Common myeloid progenitor, CD34-positive (primary cell): ENCODE data around the gene PRM3.

Experiments used
- CTCF ChIA-PET: fragments of 350-600 bp; sonication (Branson Sonifier 250); formaldehyde crosslinking; loops from one replicate; lab custom pipeline; 2021; ENCODE audit warnings: antibody characterized with exemption; lab: Charles Lee
- POLR2A ChIA-PET: fragments of 350-600 bp; sonication (Branson Sonifier 250); formaldehyde crosslinking; loops from one replicate; lab custom pipeline; 2021; ENCODE audit warnings: antibody characterized with exemption; lab: Charles Lee
- DNase-seq, 3 donors: peaks; one replicate each; pipeline versions ENCODE4 v3.0.0 to v3.0.0-alpha.2; 2013
- H3K27ac ChIP-seq, 2 experiments: 1 replicate in 1 of 2; 2 replicates in 1 of 2; pipeline ENCODE4 v1.7.0; 2013; ENCODE audit warnings: inconsistent platforms in 2 of 2, low read length in 2 of 2, mild to moderate bottlenecking in 2 of 2, low read depth in 1 of 2, moderate library complexity in 1 of 2; ENCODE audit not compliant: severe bottlenecking in 2 of 2, insufficient read depth in 1 of 2, poor library complexity in 1 of 2
- H3K27me3 ChIP-seq, 5 experiments: replicated peaks in 2 of 5; 1 replicate in 3 of 5; 2 replicates in 2 of 5; pipeline versions ENCODE4 v1.6.1 to v1.7.0; 2013; ENCODE audit warnings: low read length in 4 of 5, mild to moderate bottlenecking in 2 of 5, moderate library complexity in 2 of 5, inconsistent platforms in 1 of 5; ENCODE audit not compliant: insufficient read depth in 5 of 5, control insufficient read depth in 4 of 5
- H3K36me3 ChIP-seq, 4 experiments: 1 replicate in 2 of 4; 2 replicates in 2 of 4; pipeline versions ENCODE4 v1.6.1 to v1.7.0; 2013; ENCODE audit warnings: low read length in 3 of 4, control low read depth in 1 of 4, mild to moderate bottlenecking in 1 of 4; ENCODE audit not compliant: control insufficient read depth in 4 of 4, insufficient read depth in 4 of 4
- H3K4me1 ChIP-seq, 4 experiments: 1 replicate in 3 of 4; 2 replicates in 1 of 4; pipeline versions ENCODE4 v1.6.1 to v1.7.1; 2013; ENCODE audit warnings: low read length in 3 of 4, mild to moderate bottlenecking in 3 of 4, control low read depth in 1 of 4, inconsistent platforms in 1 of 4, moderate library complexity in 1 of 4; ENCODE audit not compliant: control insufficient read depth in 4 of 4, insufficient read depth in 4 of 4; ENCODE audit errors: control extremely low read depth in 1 of 4
- H3K4me3 ChIP-seq, 7 experiments: 1 replicate in 4 of 7; 2 replicates in 3 of 7; pipeline versions ENCODE4 v1.5.1 to v1.7.0; 2013; ENCODE audit warnings: mild to moderate bottlenecking in 7 of 7, low read length in 6 of 7, moderate library complexity in 6 of 7, inconsistent platforms in 2 of 7, low read depth in 2 of 7, control low read depth in 1 of 7; ENCODE audit not compliant: insufficient read depth in 4 of 7, control insufficient read depth in 1 of 7; ENCODE audit errors: extremely low read depth in 1 of 7
- H3K9me3 ChIP-seq, 5 experiments: 1 replicate in 4 of 5; 2 replicates in 1 of 5; pipeline versions ENCODE4 v1.6.1 to v1.7.1; 2013; ENCODE audit warnings: low read length in 4 of 5, mild to moderate bottlenecking in 2 of 5, inconsistent platforms in 1 of 5, low read depth in 1 of 5, moderate library complexity in 1 of 5; ENCODE audit not compliant: control insufficient read depth in 4 of 5, insufficient read depth in 2 of 5; ENCODE audit errors: control extremely low read depth in 1 of 5
- WGBS: methylation state at CpG from one replicate; pipeline ENCODE4 v1.1.5; 2013; ENCODE audit not compliant: insufficient coverage; 5-methylcytosine and 5-hydroxymethylcytosine counted together

Gene PRM3

DNA sequence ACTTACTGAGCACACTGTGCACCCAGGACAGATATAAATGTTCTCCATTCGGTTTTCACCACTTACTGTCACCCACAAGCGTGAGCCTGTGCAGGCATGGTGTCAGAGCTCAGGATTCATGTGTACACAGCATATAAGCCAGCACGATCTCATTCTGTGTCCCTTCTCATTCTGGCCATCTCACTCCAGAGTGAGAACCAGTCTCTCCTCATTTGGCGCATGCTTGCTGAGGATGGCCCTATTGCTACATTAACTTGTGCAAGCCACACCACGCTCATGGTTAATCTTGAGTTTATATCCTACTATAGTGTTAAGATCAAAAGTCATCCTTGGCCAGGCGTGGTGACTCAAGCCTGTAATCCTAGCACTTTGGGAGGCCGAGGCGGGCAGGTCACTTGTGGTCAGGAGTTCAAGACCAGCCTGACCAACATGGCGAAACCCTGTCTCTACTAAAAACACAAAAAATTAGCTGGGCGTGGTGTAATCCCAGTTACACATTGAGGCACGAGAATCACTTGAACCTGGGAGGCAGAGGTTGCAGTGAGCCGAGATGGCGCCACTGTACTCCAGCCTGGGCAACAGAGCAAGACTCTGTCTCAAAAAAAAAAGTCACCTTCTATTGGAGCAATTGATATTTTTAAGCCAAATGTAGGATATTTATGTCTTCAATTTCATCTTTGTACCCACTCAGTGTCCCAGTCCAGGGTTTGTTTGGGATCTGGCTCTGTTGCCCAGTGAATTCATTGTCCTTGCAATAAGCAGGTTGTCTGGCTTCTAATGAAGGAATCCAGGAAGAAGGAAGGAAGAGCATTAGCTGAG lies 38.3 kb downstream of the PRM3 start:
- no peak for DNase-seq
- H3K9me3 ChIP-seq: no peaks in the 10 kb centered on the region
- H3K27ac ChIP-seq: no peak overlapping the region
- ChIA-PET POLR2A (interaction anchor here (0.7 to 1.2 kb wide), 2 partner anchors 21 to 123 kb away, joined by 4 to 6 read pairs; partner anchors contain the start of gene SOCS1), CTCF (interaction anchor here (0.8 to 2.0 kb wide), 5 partner anchors 20 to 123 kb away, joined by 3 to 7 read pairs (median 3); partner anchors contain the start of gene SOCS1)
- no peaks in the 10 kb centered on the region for H3K27me3 ChIP-seq
- H3K4me1 ChIP-seq: peaks cover 4 to 77% (median 43%) of the 10 kb centered on the region in 4 experiments
- no peaks in the 10 kb centered on the region for H3K36me3 ChIP-seq
- WGBS: 98% methylated on average over 11 of the region's 13 CpGs
- no peak overlapping the region for H3K4me3 ChIP-seq

DNA sequence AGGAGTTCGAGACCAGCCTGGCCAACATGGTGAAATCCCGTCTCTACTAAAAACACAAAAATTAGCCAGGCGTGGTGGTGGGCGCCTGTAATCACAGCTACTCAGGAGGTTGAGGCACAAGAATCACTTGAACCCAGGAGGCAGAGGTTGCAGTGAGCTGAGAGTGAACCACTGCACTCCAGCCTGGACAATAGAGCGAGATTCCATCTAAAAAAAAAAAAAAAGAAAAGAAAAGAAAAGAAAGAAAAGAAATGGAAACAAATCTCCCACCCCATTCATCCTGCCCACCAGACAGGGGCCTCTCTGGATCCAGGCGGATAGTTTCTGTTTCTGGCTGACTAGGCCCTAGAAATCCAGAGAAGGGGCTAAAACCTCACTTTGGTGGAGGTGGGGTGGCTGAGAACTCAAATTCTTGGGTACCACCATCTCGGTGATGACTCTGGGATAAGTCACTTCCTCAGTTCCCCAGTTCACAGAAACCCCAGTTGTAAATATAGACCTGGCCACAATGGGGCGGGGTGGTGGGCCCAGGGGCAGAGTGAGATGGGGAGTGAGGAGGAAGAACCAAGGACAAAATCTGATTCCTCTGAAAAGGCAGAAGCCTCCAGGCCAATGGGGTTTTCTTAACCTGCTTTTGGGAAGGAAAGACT lies 39.6 kb downstream of the PRM3 start:
- no CpG with 5 or more reads among the region's 8 CpGs for WGBS

GRCh38 chr16:11232852-11233726 lies 40.3 kb downstream of the PRM3 start:
- 3% methylated on average over 31 of the region's 35 CpGs for WGBS
- Histone ChIP-seq H3K4me3 (peak overlapping the region in 3 of 7 experiments; percentile 26 to 57 (median 29)), H3K36me3 (no peaks in the 10 kb centered on the region), H3K9me3 (no peaks in the 10 kb centered on the region), H3K27ac (peak overlapping the region in 1 of 2 experiments; percentile 77), H3K4me1 (peaks cover 4 to 79% (median 43%) of the 10 kb centered on the region in 4 experiments), H3K27me3 (no peaks in the 10 kb centered on the region)
- ChIA-PET POLR2A (interaction anchor here (1.0 to 1.5 kb wide), 2 partner anchors 9 to 22 kb away, joined by 3 to 8 read pairs; partner anchors contain the start of gene SOCS1), CTCF (interaction anchor here (1.0 to 1.7 kb wide), 3 partner anchors 19 to 125 kb away, joined by 3 to 5 read pairs (median 3); no protein-coding TSS in a partner anchor)
- DNase-seq: peak; percentile 83 to 92 (median 88)

More for the DNA sequence above, 39.6 kb downstream of the PRM3 start:
- ChIA-PET CTCF (interaction anchor here (0.8 to 1.7 kb wide), 3 partner anchors 19 to 124 kb away, joined by 3 to 5 read pairs (median 3); no protein-coding TSS in a partner anchor), POLR2A (interaction anchor here (1.5 kb wide), 1 partner anchor 22 kb away, joined by 8 read pairs; the partner anchor contains the start of gene SOCS1)
- peaks cover 4 to 81% (median 43%) of the 10 kb centered on the region in 4 experiments for H3K4me1 ChIP-seq
- peak overlapping the region in 1 of 2 experiments; percentile 77 for H3K27ac ChIP-seq
- no peaks in the 10 kb centered on the region for H3K9me3 ChIP-seq
- H3K27me3 ChIP-seq: no peaks in the 10 kb centered on the region
- peak in 2 of 3 donors; percentile 65 to 71 for DNase-seq
- H3K36me3 ChIP-seq: no peaks in the 10 kb centered on the region
- peak overlapping the region in 1 of 7 experiments; percentile 1 for H3K4me3 ChIP-seq

DNA sequence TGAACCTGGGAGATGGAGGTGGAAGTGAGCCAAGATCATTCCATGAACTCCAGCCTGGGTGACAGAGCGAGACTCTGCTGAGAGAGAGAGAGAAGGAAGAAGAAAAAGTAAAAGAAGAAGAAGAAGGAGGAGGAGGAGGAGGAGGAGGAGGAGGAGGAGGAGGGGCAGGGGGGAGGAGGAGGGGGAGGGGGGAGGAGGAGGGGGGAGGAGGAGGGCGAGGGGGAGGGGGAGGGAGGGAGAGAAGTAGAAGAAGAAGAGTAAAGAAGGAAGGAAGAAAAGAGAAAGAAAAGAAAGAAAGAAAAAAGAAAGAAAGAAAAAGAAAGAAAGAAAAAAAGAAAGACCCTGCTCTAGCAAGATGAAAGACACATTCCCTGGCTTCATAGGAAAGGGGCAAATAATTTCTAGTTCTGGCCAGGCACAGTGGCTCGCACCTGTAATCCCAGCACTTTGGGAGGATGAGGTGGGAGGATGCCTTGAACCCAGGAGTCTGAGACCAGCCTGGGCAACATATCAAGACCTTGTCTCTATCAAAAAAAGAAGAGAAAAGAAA lies 41.1 kb downstream of the PRM3 start:
- Histone ChIP-seq H3K9me3 (no peaks in the 10 kb centered on the region), H3K27ac (peak overlapping the region in 1 of 2 experiments; percentile 77), H3K36me3 (no peaks in the 10 kb centered on the region), H3K4me1 (peaks cover 4 to 77% (median 43%) of the 10 kb centered on the region in 4 experiments), H3K27me3 (no peaks in the 10 kb centered on the region), H3K4me3 (peak overlapping the region in 1 of 7 experiments; percentile 57)
- 100% methylated on average over 1 of the region's 3 CpGs for WGBS
- DNase-seq: no peak
- ChIA-PET CTCF (interaction anchor here (1.0 to 1.7 kb wide), 2 partner anchors 20 to 125 kb away, joined by 3 to 5 read pairs; no protein-coding TSS in a partner anchor), POLR2A (interaction anchor here (1.0 to 1.5 kb wide), 2 partner anchors 8 to 23 kb away, joined by 3 to 8 read pairs; partner anchors contain the start of gene SOCS1)

GRCh38 chr16:11231367-11231970 lies 42.0 kb downstream of the PRM3 start:
- CTCF ChIA-PET: no interaction called here
- H3K27ac ChIP-seq: no peak overlapping the region
- H3K4me3 ChIP-seq: no peak overlapping the region
- no peaks in the 10 kb centered on the region for H3K27me3 ChIP-seq
- POLR2A ChIA-PET: no interaction called here
- no peak for DNase-seq
- H3K36me3 ChIP-seq: no peaks in the 10 kb centered on the region
- H3K4me1 ChIP-seq: peaks cover 4 to 69% (median 42%) of the 10 kb centered on the region in 4 experiments
- 96% methylated on average over 6 of the region's 10 CpGs for WGBS
- no peaks in the 10 kb centered on the region for H3K9me3 ChIP-seq

- ChIA-PET POLR2A (no interaction called here), CTCF (interaction anchor here (0.6 to 1.3 kb wide), 3 partner anchors 14 to 26 kb away, joined by 3 to 4 read pairs (median 3); partner anchors contain the start of gene SOCS1)
Observed at GRCh38 chr16:11229906-11230305, 43.5 kb downstream of the PRM3 start.

More at GRCh38 chr16:11229906-11230305, 43.5 kb downstream of the PRM3 start:
- DNase-seq: no peak
- WGBS: 92% methylated on average over 4 of the region's 4 CpGs
- peaks cover 0 to 70% (median 42%) of the 10 kb centered on the region in 4 experiments for H3K4me1 ChIP-seq
- H3K9me3 ChIP-seq: no peaks in the 10 kb centered on the region
- no peaks in the 10 kb centered on the region for H3K36me3 ChIP-seq
- H3K27ac ChIP-seq: no peak overlapping the region
- no peaks in the 10 kb centered on the region for H3K27me3 ChIP-seq
- H3K4me3 ChIP-seq: no peak overlapping the region
